ENCODE data around the gene ATP5F1B. TPM values are rescaled to one million over a fixed set of nuclear protein-coding genes. Genes with fewer than 3 reads are reported as not detected.

ATP5F1B gene
- total RNA-seq, 1 donor from 2014 or later = 3,152 TPM

- ATAC-seq = peak; percentile 23
- intact Hi-C loops (cut with DNase I) = loop anchor here (5.0 kb wide), 1 partner anchor 40 kb away; no protein-coding TSS in a partner anchor
- peak; percentile 83 for DNase-seq (ENCODE audit: missing footprints)
These were observed 13.7 kb downstream of the ATP5F1B start for GRCh38 chr12:56631790-56632700.

GRCh38 chr12:56630180-56630632, 15.6 kb downstream of the ATP5F1B start, which contains the start of gene BAZ2A:
Gene BAZ2A (minus strand): TSS chr12:56630326. CDS start chr12:56617530, 12,796 bp downstream.
- intact Hi-C loops (cut with DNase I) = loop anchor here (5.0 kb wide), 1 partner anchor 38 kb away; no protein-coding TSS in a partner anchor
- ATAC-seq (peak; percentile 90), DNase-seq (ENCODE audit: missing footprints) (peak; percentile 95)

GRCh38 chr12:56629459-56630179, 16.2 kb downstream of the ATP5F1B start:
- DNase-seq (ENCODE audit: missing footprints) = peak; percentile 72
- peak; percentile 38 for ATAC-seq

GRCh38 chr12:56628671-56629458, 16.9 kb downstream of the ATP5F1B start:
- intact Hi-C loops (cut with DNase I) = no loop called here
- DNase-seq (ENCODE audit: missing footprints) = peak; percentile 89

More at GRCh38 chr12:56629459-56630179, 16.2 kb downstream of the ATP5F1B start:
- intact Hi-C loops (cut with DNase I) = loop anchor here (5.0 kb wide), 1 partner anchor 37 kb away; no protein-coding TSS in a partner anchor

GRCh38 chr12:56626701-56627100, 19.1 kb downstream of the ATP5F1B start:
- ATAC-seq (no peak), DNase-seq (ENCODE audit: missing footprints) (no peak)
- intact Hi-C loops (cut with DNase I) = no loop called here

More at GRCh38 chr12:56628671-56629458, 16.9 kb downstream of the ATP5F1B start:
- ATAC-seq = peak; percentile 18

- DNase-seq (ENCODE audit: missing footprints) = no peak
- intact Hi-C loops (cut with DNase I) = no loop called here
These were observed 23.2 kb downstream of the ATP5F1B start for GRCh38 chr12:56622535-56622934.

GRCh38 chr12:56616925-56617324, 28.9 kb downstream of the ATP5F1B start:
- peak; percentile 76 for ATAC-seq
- no peak for DNase-seq (ENCODE audit: missing footprints)
- intact Hi-C loops (cut with DNase I) = no loop called here

More at GRCh38 chr12:56622535-56622934, 23.2 kb downstream of the ATP5F1B start:
- ATAC-seq = no peak

GRCh38 chr12:56616244-56616643, 29.5 kb downstream of the ATP5F1B start:
- ATAC-seq (peak; percentile 87), DNase-seq (ENCODE audit: missing footprints) (no peak)
- intact Hi-C loops (cut with DNase I) = no loop called here

GRCh38 chr12:56614627-56615026, 31.2 kb downstream of the ATP5F1B start:
- no peak for ATAC-seq
- intact Hi-C loops (cut with DNase I) = no loop called here

GRCh38 chr12:56604355-56604754, 41.4 kb downstream of the ATP5F1B start:
- intact Hi-C loops (cut with DNase I) = no loop called here
- DNase-seq (ENCODE audit: missing footprints) (no peak), ATAC-seq (no peak)

More at GRCh38 chr12:56614627-56615026, 31.2 kb downstream of the ATP5F1B start:
- DNase-seq (ENCODE audit: missing footprints) = no peak

- intact Hi-C loops (cut with DNase I) = no loop called here
- ATAC-seq (no peak), DNase-seq (ENCODE audit: missing footprints) (no peak)
These were observed 43.5 kb downstream of the ATP5F1B start for GRCh38 chr12:56602239-56602638.

GRCh38 chr12:56601503-56601902, 44.3 kb downstream of the ATP5F1B start:
- intact Hi-C loops (cut with DNase I) = no loop called here
- DNase-seq (ENCODE audit: missing footprints) = no peak
- ATAC-seq = peak; percentile 32

- intact Hi-C loops (cut with DNase I) = no loop called here
- no peak for DNase-seq (ENCODE audit: missing footprints)
- no peak for ATAC-seq
These were observed 45.0 kb downstream of the ATP5F1B start for GRCh38 chr12:56600753-56601152.

GRCh38 chr12:56599797-56600196, 46.0 kb downstream of the ATP5F1B start:
- no peak for ATAC-seq
- DNase-seq (ENCODE audit: missing footprints) = no peak
- intact Hi-C loops (cut with DNase I) = no loop called here

GRCh38 chr12:56599041-56599440, 46.7 kb downstream of the ATP5F1B start:
- DNase-seq (ENCODE audit: missing footprints) (no peak), ATAC-seq (no peak)
- intact Hi-C loops (cut with DNase I) = no loop called here

GRCh38 chr12:56596815-56597214, 49.0 kb downstream of the ATP5F1B start:
- intact Hi-C loops (cut with DNase I) = no loop called here
- ATAC-seq (no peak), DNase-seq (ENCODE audit: missing footprints) (no peak)

- DNase-seq (ENCODE audit: missing footprints) (no peak), ATAC-seq (peak; percentile 47)
- intact Hi-C loops (cut with DNase I) = loop anchor here (5.0 kb wide), 1 partner anchor 38 kb away; the partner anchor contains the start of gene BAZ2A
These were observed 51.7 kb downstream of the ATP5F1B start for GRCh38 chr12:56593909-56594621.

GRCh38 chr12:56591961-56592360, 53.8 kb downstream of the ATP5F1B start:
- DNase-seq (ENCODE audit: missing footprints) (no peak), ATAC-seq (no peak)
- intact Hi-C loops (cut with DNase I) = loop anchor here (5.0 kb wide), 1 partner anchor 40 kb away; the partner anchor contains the start of gene BAZ2A

Data from Right ventricle myocardium inferior (tissue), 1 donor.